Astrocyte (in vitro differentiated cells and primary cell): ENCODE measurements around the gene ENKUR. TPM values are rescaled to one million over a fixed set of nuclear protein-coding genes. Genes with fewer than 3 reads are reported as not detected.
A peak's percentile ranks its signal among the peaks of the same experiment; 100 is the strongest.

ENCODE experiments used
- DNase-seq: peaks from one replicate; pipeline ENCODE4 v3.0.0-alpha.2; 2010; ENCODE audit warnings: low read depth
- FAIRE-seq: peaks from 2 replicates; lab custom pipeline; 2011; peaks lifted over from hg19 to GRCh38; lab: Jason Lieb, UNC
- H2AFZ ChIP-seq: 2 replicates; pipeline ENCODE4 v1.6.0; 2012; ENCODE audit warnings: low read depth, low read length, inconsistent platforms
- H3K27ac ChIP-seq: 2 replicates; pipeline ENCODE4 v1.5.1; 2011; ENCODE audit warnings: low read depth, low read length, inconsistent platforms
- H3K27me3 ChIP-seq: 2 replicates; pipeline ENCODE4 v1.6.0; 2011; ENCODE audit warnings: low read length, inconsistent platforms; ENCODE audit not compliant: insufficient read depth
- H3K36me3 ChIP-seq: 2 replicates; pipeline ENCODE4 v1.5.1; 2011; ENCODE audit warnings: low read length, inconsistent platforms; ENCODE audit not compliant: insufficient read depth
- H3K4me1 ChIP-seq: 2 replicates; pipeline ENCODE4 v1.5.1; 2011; ENCODE audit warnings: low read length, inconsistent platforms; ENCODE audit not compliant: insufficient read depth
- H3K4me2 ChIP-seq: 2 replicates; pipeline ENCODE4 v1.6.0; 2012; ENCODE audit warnings: low read length, inconsistent platforms
- H3K4me3 ChIP-seq: 2 replicates; pipeline ENCODE4 v1.5.1; 2011; ENCODE audit warnings: low read depth, mild to moderate bottlenecking, low read length, inconsistent platforms; ENCODE audit not compliant: insufficient read depth
- H3K79me2 ChIP-seq: 2 replicates; pipeline ENCODE4 v1.6.0; 2012; ENCODE audit warnings: mild to moderate bottlenecking, low read length, inconsistent platforms; ENCODE audit not compliant: insufficient read depth
- H3K9ac ChIP-seq: 2 replicates; pipeline ENCODE4 v1.6.0; 2012; ENCODE audit warnings: mild to moderate bottlenecking, low read length, inconsistent platforms
- H3K9me3 ChIP-seq: 2 replicates; pipeline ENCODE4 v1.5.1; 2012; ENCODE audit warnings: low read depth, mild to moderate bottlenecking, low read length, inconsistent platforms; ENCODE audit not compliant: insufficient read depth
- H4K20me1 ChIP-seq: 2 replicates; pipeline ENCODE4 v1.6.0; 2012; ENCODE audit warnings: low read length, inconsistent platforms; ENCODE audit not compliant: insufficient read depth
- H3K27ac Mint-ChIP-seq: one replicate; pipeline ENCODE4 v1.8.0; 2021; ENCODE audit warnings: mild to moderate bottlenecking, mixed read lengths; ENCODE audit not compliant: unreplicated experiment
- H3K27me3 Mint-ChIP-seq: one replicate; pipeline ENCODE4 v1.8.0; 2021; ENCODE audit warnings: low read depth, mixed read lengths; ENCODE audit not compliant: unreplicated experiment
- H3K36me3 Mint-ChIP-seq: one replicate; pipeline ENCODE4 v1.8.0; 2021; ENCODE audit warnings: low read depth, mixed read lengths; ENCODE audit not compliant: unreplicated experiment
- H3K4me1 Mint-ChIP-seq: one replicate; pipeline ENCODE4 v1.8.0; 2021; ENCODE audit warnings: low read depth, mixed read lengths; ENCODE audit not compliant: unreplicated experiment
- H3K4me3 Mint-ChIP-seq: one replicate; pipeline ENCODE4 v1.8.0; 2021; ENCODE audit warnings: mild to moderate bottlenecking, moderate library complexity, mixed read lengths; ENCODE audit not compliant: unreplicated experiment
- H3K9me3 Mint-ChIP-seq: one replicate; pipeline ENCODE4 v1.8.0; 2021; ENCODE audit warnings: mild to moderate bottlenecking, mixed read lengths; ENCODE audit not compliant: unreplicated experiment
- EZH2 ChIP-seq: IDR thresholded peaks from 2 replicates; pipeline ENCODE4 v1.6.1; 2012; ENCODE audit warnings: mild to moderate bottlenecking, low read length, inconsistent platforms; ENCODE audit not compliant: insufficient read depth
- total RNA-seq: library from RNA; stranded (reverse); gene quantifications from 2 replicates; pipeline ENCODE4 v1.2.1, GENCODE V29; 2021
- TF ChIP-seq, protein P1 (sequence below): IDR thresholded peaks from 2 replicates; pipeline ENCODE4 v1.5.1; 2011; ENCODE audit warnings: low read depth, mild to moderate bottlenecking, inconsistent platforms, low read length, moderate library complexity; ENCODE audit not compliant: insufficient read depth

The ENKUR gene
- total RNA-seq, 1 donor from 2014 or later, result 0.34 TPM

DNA sequence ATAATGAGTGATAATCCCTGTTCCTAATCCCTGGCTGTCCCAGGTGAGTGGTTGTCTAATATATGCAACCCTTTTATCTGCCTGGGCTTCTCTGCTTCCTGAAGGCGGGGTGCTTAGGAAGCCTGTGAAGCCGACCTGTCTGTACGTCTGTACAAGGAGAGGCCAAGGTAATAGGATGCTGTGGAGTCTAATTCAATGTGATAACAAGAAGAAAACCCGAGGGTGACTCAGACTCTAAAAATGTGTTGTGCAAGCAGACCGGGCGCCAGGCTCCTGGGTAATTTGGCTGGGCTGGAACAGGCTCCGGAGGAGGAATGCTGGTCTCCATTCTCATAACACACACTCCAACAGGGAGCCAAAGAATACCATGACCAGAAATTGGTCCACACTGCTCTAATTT is 44.0 kb upstream of the ENKUR start:
- H3K9ac ChIP-seq, result no peak overlapping the region
- Mint-ChIP-seq H3K27me3 (peaks cover 3% of the 10 kb centered on the region), H3K27ac (peak overlapping the region; percentile 14), H3K4me3 (no peak overlapping the region), H3K9me3 (no peaks in the 10 kb centered on the region), H3K4me1 (peaks cover 32% of the 10 kb centered on the region), H3K36me3 (no peaks in the 10 kb centered on the region)
- H3K4me3 ChIP-seq, result no peak overlapping the region
- no peaks in the 10 kb centered on the region for H3K79me2 ChIP-seq
- TF ChIP-seq, protein P1, sequence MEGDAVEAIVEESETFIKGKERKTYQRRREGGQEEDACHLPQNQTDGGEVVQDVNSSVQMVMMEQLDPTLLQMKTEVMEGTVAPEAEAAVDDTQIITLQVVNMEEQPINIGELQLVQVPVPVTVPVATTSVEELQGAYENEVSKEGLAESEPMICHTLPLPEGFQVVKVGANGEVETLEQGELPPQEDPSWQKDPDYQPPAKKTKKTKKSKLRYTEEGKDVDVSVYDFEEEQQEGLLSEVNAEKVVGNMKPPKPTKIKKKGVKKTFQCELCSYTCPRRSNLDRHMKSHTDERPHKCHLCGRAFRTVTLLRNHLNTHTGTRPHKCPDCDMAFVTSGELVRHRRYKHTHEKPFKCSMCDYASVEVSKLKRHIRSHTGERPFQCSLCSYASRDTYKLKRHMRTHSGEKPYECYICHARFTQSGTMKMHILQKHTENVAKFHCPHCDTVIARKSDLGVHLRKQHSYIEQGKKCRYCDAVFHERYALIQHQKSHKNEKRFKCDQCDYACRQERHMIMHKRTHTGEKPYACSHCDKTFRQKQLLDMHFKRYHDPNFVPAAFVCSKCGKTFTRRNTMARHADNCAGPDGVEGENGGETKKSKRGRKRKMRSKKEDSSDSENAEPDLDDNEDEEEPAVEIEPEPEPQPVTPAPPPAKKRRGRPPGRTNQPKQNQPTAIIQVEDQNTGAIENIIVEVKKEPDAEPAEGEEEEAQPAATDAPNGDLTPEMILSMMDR, result no peak
- no peak for TF ChIP-seq EZH2
- H3K9me3 ChIP-seq, result no peaks in the 10 kb centered on the region
- peaks cover 17% of the 10 kb centered on the region for H3K4me1 ChIP-seq
- H3K27me3 ChIP-seq, result no peaks in the 10 kb centered on the region
- peak; percentile 67 for FAIRE-seq
- peak; percentile 91 for DNase-seq
- peak overlapping the region; percentile 43 for H3K27ac ChIP-seq
- H2AFZ ChIP-seq, result no peak overlapping the region
- peak overlapping the region; percentile 7 for H3K4me2 ChIP-seq
- no peaks in the 10 kb centered on the region for H3K36me3 ChIP-seq
- no peaks in the 10 kb centered on the region for H4K20me1 ChIP-seq

DNA sequence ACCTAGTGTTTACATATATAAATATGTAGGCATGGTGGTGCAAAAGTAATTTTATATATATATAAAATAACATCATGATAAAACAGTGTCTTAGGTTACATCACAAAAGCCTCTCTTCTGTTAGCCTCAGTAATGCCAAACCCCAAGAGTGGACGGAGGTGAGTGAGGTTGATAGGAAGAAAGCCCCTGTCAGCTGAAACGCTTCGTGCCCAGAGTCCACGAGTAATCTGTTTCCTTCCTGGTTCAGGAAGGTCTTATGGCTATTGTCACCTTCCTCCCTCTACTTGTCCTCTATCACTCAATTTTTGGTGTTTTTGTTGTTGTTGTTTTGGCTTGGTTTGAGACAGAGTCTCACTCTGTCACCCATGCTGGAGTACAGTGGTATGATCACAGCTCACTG is 41.9 kb upstream of the ENKUR start:
- no peak for FAIRE-seq
- Histone ChIP-seq H3K27me3 (no peaks in the 10 kb centered on the region), H3K36me3 (no peaks in the 10 kb centered on the region), H3K9ac (no peak overlapping the region), H4K20me1 (no peaks in the 10 kb centered on the region), H3K4me1 (peaks cover 17% of the 10 kb centered on the region), H3K4me3 (no peak overlapping the region), H3K27ac (no peak overlapping the region), H3K4me2 (no peak overlapping the region), H3K79me2 (no peaks in the 10 kb centered on the region), H3K9me3 (no peaks in the 10 kb centered on the region), H2AFZ (no peak overlapping the region)
- no peaks in the 10 kb centered on the region for H3K36me3 Mint-ChIP-seq
- H3K9me3 Mint-ChIP-seq, result no peaks in the 10 kb centered on the region
- peaks cover 3% of the 10 kb centered on the region for H3K27me3 Mint-ChIP-seq
- DNase-seq, result no peak
- no peak overlapping the region for H3K4me3 Mint-ChIP-seq
- H3K4me1 Mint-ChIP-seq, result peaks cover 28% of the 10 kb centered on the region
- H3K27ac Mint-ChIP-seq, result peak overlapping the region; percentile 44
- TF ChIP-seq EZH2, result no peak
- TF ChIP-seq, protein P1, result no peak

DNA sequence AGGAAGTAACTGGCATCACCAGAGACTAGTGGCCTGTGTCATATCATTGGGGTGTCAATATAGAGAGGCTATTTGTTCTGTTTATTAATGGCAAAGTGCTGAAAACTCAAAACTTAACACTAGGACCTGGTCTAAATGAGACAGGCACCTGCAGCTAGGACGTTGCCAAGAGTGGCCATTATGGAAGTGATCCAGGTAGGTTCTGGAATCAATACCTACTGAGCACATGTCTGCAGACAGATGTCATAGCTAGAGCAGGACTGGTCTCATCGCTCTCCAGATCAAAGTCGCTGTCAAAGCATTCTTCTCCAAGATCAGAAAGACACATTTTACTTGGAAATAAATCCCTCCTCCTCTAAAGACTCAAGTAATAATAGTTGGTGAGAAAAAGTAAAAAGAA is 40.8 kb upstream of the ENKUR start:
- peaks cover 18% of the 10 kb centered on the region for H3K4me1 Mint-ChIP-seq
- Histone ChIP-seq H3K4me1 (peaks cover 8% of the 10 kb centered on the region), H3K9me3 (no peaks in the 10 kb centered on the region), H3K27ac (no peak overlapping the region), H3K9ac (no peak overlapping the region), H4K20me1 (no peaks in the 10 kb centered on the region), H2AFZ (no peak overlapping the region), H3K4me3 (no peak overlapping the region), H3K79me2 (no peaks in the 10 kb centered on the region), H3K36me3 (no peaks in the 10 kb centered on the region), H3K27me3 (no peaks in the 10 kb centered on the region), H3K4me2 (no peak overlapping the region)
- TF ChIP-seq, protein P1, result no peak
- no peak for TF ChIP-seq EZH2
- H3K36me3 Mint-ChIP-seq, result no peaks in the 10 kb centered on the region
- DNase-seq (no peak), FAIRE-seq (no peak)
- no peak overlapping the region for H3K27ac Mint-ChIP-seq
- H3K4me3 Mint-ChIP-seq, result no peak overlapping the region
- H3K9me3 Mint-ChIP-seq, result no peaks in the 10 kb centered on the region
- peaks cover 3% of the 10 kb centered on the region for H3K27me3 Mint-ChIP-seq
